HG03045 (cell line): ENCODE results near the gene TRPC4.

Source experiments
- ATAC-seq: cut with Tn5 transposase; IDR thresholded peaks from one replicate; pipeline ENCODE4 v1.9.1; 2021; ENCODE audit warnings: mild to moderate bottlenecking, moderate library complexity; ENCODE audit not compliant: unreplicated experiment

The TRPC4 gene

GRCh38 chr13:37662624-37663023 lies 206.9 kb downstream of the TRPC4 start:
- ATAC-seq, result no peak

GRCh38 chr13:37657956-37658355 lies 211.6 kb downstream of the TRPC4 start:
- ATAC-seq, result no peak

- no peak for ATAC-seq
Measured at GRCh38 chr13:37657134-37657533, 212.4 kb downstream of the TRPC4 start.

GRCh38 chr13:37656247-37656940 lies 213.2 kb downstream of the TRPC4 start:
- ATAC-seq, result no peak

GRCh38 chr13:37652596-37652995 lies 217.0 kb downstream of the TRPC4 start:
- no peak for ATAC-seq

- ATAC-seq, result no peak
Measured at GRCh38 chr13:37651891-37652290, 217.7 kb downstream of the TRPC4 start.

GRCh38 chr13:37648609-37649008 lies 221.0 kb downstream of the TRPC4 start:
- ATAC-seq, result no peak

GRCh38 chr13:37647031-37647650 lies 222.4 kb downstream of the TRPC4 start:
- ATAC-seq, result no peak

GRCh38 chr13:37646531-37646930 lies 223.0 kb downstream of the TRPC4 start:
- ATAC-seq, result no peak

- no peak for ATAC-seq
Measured at GRCh38 chr13:37645181-37645740, 224.3 kb downstream of the TRPC4 start.

- no peak for ATAC-seq
Measured at GRCh38 chr13:37641391-37641790, 228.2 kb downstream of the TRPC4 start.

GRCh38 chr13:37640499-37640898 lies 229.1 kb downstream of the TRPC4 start:
- no peak for ATAC-seq

- ATAC-seq, result no peak
Measured at GRCh38 chr13:37636701-37637100, 232.9 kb downstream of the TRPC4 start.

GRCh38 chr13:37632294-37632693 lies 237.3 kb downstream of the TRPC4 start:
- ATAC-seq, result no peak

- ATAC-seq, result no peak
Measured at GRCh38 chr13:37627428-37627827, 242.1 kb downstream of the TRPC4 start.

GRCh38 chr13:37621811-37622361 lies 247.7 kb downstream of the TRPC4 start:
- no peak for ATAC-seq

GRCh38 chr13:37618554-37618953 lies 251.0 kb downstream of the TRPC4 start:
- no peak for ATAC-seq

GRCh38 chr13:37617173-37617572 lies 252.4 kb downstream of the TRPC4 start:
- ATAC-seq, result no peak

- no peak for ATAC-seq
Measured at GRCh38 chr13:37616131-37616530, 253.4 kb downstream of the TRPC4 start.

- ATAC-seq, result no peak
Measured at GRCh38 chr13:37615276-37615675, 254.3 kb downstream of the TRPC4 start.

- ATAC-seq, result no peak
Measured at GRCh38 chr13:37613638-37614037, 255.9 kb downstream of the TRPC4 start.

- ATAC-seq, result no peak
Measured at GRCh38 chr13:37613236-37613635, 256.3 kb downstream of the TRPC4 start.
